SK-N-SH (cell line): ENCODE results near the gene NME5.

ENCODE experiments used
- ELF1 ChIP-seq: IDR thresholded peaks from 2 replicates; pipeline ENCODE4 v1.4.0; 2012
- FOXJ3 ChIP-seq: sonication (generic); formaldehyde crosslinking; IDR thresholded peaks from 2 replicates; pipeline ENCODE4 v1.5.1; 2020; ENCODE audit warnings: mild to moderate bottlenecking, missing genetic modification reagents
- POLR2AphosphoS5 ChIP-seq: IDR thresholded peaks from 2 replicates; pipeline ENCODE4 v1.6.1; 2012; ENCODE audit warnings: low read depth, low read length
- TF ChIP-seq, protein P1 (sequence below): fragments of 200-600 bp; sonication (generic); IDR thresholded peaks from 2 replicates; pipeline ENCODE4 v1.6.1; 2017; ENCODE audit warnings: antibody characterized with exemption, mild to moderate bottlenecking, moderate library complexity
- TF ChIP-seq, protein P2 (sequence below): IDR thresholded peaks from 2 replicates; pipeline ENCODE4 v1.4.0; 2012; ENCODE audit warnings: low read depth, borderline replicate concordance

DNA sequence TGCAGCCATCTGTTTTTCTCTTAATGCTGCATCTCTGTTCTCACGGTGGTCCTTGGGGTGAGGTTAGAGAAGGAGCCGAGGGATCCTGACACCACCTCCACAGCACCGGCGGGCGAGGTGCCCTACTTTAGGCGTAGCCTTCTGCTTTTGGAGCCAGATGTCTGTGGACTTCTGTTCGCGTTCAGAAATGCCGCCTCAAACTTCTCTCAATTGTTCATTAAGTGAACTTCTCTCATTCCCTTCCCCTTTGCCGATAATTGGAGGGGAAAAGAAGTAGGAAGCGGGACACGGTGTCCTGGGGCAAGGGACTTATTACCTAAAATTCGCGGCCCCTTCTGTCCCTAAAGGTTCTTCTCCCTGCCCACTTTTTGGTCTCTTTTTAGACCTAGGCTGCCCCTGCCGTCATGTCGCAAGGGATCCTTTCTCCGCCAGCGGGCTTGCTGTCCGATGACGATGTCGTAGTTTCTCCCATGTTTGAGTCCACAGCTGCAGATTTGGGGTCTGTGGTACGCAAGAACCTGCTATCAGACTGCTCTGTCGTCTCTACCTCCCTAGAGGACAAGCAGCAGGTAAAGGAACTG lies 40.1 kb upstream of the NME5 start:
- TF ChIP-seq POLR2AphosphoS5 (no peak), ELF1 (no peak), FOXJ3 (CRISPR knock-in tag) (no peak)
- TF ChIP-seq, protein P1, sequence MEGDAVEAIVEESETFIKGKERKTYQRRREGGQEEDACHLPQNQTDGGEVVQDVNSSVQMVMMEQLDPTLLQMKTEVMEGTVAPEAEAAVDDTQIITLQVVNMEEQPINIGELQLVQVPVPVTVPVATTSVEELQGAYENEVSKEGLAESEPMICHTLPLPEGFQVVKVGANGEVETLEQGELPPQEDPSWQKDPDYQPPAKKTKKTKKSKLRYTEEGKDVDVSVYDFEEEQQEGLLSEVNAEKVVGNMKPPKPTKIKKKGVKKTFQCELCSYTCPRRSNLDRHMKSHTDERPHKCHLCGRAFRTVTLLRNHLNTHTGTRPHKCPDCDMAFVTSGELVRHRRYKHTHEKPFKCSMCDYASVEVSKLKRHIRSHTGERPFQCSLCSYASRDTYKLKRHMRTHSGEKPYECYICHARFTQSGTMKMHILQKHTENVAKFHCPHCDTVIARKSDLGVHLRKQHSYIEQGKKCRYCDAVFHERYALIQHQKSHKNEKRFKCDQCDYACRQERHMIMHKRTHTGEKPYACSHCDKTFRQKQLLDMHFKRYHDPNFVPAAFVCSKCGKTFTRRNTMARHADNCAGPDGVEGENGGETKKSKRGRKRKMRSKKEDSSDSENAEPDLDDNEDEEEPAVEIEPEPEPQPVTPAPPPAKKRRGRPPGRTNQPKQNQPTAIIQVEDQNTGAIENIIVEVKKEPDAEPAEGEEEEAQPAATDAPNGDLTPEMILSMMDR = no peak
- TF ChIP-seq, protein P2, sequence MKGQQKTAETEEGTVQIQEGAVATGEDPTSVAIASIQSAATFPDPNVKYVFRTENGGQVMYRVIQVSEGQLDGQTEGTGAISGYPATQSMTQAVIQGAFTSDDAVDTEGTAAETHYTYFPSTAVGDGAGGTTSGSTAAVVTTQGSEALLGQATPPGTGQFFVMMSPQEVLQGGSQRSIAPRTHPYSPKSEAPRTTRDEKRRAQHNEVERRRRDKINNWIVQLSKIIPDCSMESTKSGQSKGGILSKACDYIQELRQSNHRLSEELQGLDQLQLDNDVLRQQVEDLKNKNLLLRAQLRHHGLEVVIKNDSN = no peak
